Stimulated activated CD4-positive, alpha-beta T cell treated with anti-CD3 and anti-CD28 coated beads, Interleukin-2, amount 100 ng/mL, for 24 hours (primary cell): Measurements from ENCODE around the gene LAMA2.
A peak's percentile ranks its signal among the peaks of the same experiment; 100 is the strongest.

Source experiments
- DNase-seq, 2 donors: peaks; one replicate each; pipeline ENCODE4 v3.0.0-alpha.2; 2020

The LAMA2 gene

GRCh38 chr6:129500958-129501739, 618.2 kb downstream of the LAMA2 start:
- DNase-seq, result peak in 1 of 2 donors; percentile 44

GRCh38 chr6:129501740-129502660, 619.1 kb downstream of the LAMA2 start:
- DNase-seq, result no peak

GRCh38 chr6:129504456-129504855, 621.5 kb downstream of the LAMA2 start:
- no peak for DNase-seq

DNA sequence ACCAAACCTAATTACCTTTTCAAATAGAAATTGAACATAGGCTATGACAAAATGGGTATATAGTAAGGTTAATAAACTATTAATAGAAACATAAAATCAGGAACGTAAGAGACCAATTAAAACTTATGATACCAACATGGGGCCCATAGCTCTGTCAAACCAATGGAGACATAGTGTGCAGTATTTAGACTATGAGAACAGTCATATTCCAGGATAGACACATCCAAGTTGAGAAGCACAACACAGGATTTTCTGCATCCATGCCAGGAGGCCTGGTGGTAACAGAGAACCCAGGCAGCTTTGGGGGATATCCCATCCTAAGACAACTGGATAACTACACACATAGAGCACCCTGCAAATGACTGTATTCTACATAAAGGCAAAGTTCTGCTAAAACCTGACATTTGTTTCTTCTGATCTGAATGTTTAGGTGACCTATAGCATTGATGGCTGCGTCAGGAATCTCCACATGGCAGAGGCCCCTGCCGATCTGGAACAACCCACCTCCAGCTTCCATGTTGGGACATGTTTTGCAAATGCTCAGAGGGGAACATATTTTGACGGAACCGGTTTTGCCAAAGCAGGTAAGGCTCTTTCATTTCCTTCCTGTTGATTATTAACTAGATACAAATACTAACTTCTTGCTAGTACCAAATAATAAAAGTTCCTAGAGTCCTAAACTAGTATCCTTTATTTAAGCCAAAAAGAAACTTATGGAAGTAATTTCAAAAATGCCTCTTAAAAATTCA, 624.3 kb downstream of the LAMA2 start:
- no peak for DNase-seq

DNA sequence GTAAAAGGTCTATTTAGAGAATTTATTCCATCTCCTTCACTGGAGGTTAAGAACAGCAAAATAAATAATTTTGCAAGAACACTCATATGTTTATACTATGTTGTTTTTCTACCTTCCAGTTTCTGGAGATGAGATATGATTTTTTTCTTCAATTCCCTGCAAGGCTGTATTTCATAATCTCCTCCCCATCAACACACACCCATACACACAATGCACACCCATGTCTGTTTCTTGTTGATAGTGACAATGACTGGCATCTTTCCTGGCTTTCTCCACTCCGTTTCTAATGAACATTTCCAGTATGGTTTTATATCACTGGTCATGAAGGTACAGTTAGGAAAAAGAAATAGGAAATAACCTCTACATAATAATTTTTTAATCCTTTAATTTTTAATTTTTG, 624.9 kb downstream of the LAMA2 start:
- DNase-seq, result no peak

DNA sequence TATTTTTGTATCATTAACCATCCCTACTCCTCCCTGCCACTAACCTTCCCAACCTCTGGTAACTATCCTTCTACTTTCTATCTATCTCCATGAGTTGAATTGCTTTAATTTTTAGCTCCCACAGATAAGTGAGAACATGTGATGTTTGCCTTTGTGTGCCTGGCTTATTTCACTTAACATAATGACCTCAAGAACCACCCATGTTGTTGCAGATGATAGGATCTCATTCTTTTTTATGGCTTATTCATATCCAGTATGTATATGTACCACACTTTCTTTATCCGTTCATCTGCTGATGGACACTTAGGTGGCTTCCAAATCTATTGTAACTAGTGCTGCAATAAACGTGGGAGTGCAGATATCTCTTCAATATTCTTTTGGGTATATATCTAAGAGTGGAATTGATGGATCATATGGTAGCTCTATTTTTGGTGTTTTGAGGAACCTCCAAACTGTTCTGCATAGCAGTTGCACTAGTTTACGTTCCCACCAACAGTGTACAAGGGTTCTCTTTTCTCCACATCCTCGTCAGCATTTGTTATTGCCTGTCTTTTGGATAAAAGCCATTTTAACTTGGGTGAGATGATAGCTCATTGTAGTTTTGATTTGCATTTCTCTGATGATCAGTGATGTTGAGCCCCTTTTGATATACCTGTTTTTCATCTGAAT, 625.7 kb downstream of the LAMA2 start:
- no peak for DNase-seq

GRCh38 chr6:129510950-129511349, 628.0 kb downstream of the LAMA2 start:
- no peak for DNase-seq

GRCh38 chr6:129513471-129513870, 630.5 kb downstream of the LAMA2 start:
- DNase-seq, result no peak

GRCh38 chr6:129515004-129515403, 632.1 kb downstream of the LAMA2 start:
- no peak for DNase-seq

DNA sequence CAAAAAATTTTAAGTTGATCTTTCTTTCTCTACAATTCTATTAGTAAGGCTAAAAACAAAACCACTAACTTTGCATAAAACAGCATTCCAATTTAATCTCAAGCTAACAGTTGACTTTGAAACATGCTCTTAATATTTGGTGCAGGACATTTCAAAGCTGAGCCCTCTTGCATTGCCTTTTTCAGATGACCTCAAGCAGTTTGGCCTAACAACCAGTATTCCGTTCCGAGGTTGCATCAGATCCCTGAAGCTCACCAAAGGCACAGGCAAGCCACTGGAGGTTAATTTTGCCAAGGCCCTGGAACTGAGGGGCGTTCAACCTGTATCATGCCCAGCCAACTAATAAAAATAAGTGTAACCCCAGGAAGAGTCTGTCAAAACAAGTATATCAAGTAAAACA, 633.1 kb downstream of the LAMA2 start:
- no peak for DNase-seq

- no peak for DNase-seq
Observed at GRCh38 chr6:129516787-129517186, 633.8 kb downstream of the LAMA2 start.

DNA sequence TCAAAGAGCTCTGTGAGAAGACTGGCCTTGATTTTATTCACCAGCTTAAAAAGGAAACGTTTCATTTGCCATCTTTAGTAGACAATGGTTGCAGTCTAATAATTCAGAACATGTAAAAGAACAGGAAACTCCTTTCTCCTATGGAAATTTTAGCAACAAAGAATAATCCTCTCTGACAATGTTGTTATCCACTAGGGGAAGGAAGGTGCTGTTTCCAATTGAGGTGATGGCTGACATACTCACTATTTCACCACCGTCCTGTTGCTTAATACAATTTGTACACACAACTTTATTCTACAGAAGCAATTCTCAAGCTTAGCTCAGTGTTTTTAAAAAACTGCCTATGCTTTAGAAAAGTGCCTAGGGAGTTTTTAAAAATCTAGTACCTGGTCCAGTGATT, 634.4 kb downstream of the LAMA2 start:
- DNase-seq, result no peak

GRCh38 chr6:129519750-129520149, 636.8 kb downstream of the LAMA2 start:
- no peak for DNase-seq

DNA sequence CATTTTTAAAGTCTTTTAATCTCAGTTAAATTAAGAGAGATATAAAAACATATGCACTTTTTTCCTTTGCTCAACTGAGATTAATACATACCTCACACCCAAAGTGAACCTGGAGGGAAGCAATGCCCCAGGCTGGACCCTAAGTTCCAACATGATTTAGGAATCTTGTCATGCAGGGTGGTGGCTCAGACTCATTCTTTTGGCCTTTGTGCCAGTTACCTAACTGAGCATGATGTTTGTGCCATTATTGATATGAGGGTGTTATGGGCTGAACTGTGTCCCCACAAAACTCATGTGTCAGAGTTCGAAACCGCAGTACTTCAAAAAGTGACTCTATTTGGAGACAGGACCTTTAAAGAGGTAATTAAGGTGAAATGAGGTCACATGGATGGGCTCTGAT, 639.0 kb downstream of the LAMA2 start:
- DNase-seq, result no peak

DNA sequence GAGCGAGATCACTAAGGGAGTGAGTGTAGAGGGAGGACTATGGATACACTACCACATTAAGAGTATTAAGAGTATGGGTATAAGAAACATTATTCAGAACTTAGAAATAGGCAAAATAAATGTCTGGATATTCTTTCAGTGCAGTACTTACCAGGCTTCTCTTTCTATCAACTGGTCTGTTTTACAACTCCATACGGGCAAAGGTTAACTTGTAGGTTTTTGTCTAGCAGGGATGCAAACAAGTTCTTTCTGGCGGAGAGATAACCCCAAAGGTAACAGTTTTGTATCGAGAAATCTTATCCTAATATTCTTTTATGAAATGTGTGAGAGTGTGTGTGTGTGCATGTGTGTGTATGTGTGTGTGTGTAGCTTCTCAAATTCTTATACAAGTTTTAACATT, 640.9 kb downstream of the LAMA2 start:
- no peak for DNase-seq

- no peak for DNase-seq
Observed at GRCh38 chr6:129525055-129525454, 642.1 kb downstream of the LAMA2 start.

- DNase-seq, result no peak
Observed at GRCh38 chr6:129534926-129535325, 652.0 kb downstream of the LAMA2 start.

DNA sequence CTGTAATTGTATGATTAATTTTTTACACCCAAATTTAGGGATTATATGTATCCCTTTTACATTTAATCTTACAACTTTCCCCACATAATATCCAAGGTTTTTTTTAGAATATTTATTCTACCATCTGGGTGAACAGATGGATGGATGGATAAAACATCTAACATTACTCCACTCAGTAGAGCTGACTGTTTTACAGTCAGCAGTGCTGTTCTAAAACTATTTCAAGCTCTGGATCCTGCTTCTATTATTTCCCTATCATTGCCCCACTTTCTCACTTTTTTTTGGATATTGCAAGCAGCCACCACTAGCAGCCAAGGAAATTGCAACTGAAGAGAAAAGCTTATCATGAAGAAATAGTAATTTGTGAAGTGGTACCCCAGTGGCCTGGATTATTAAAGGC, 653.3 kb downstream of the LAMA2 start:
- DNase-seq, result no peak

- no peak for DNase-seq
Observed at GRCh38 chr6:129539032-129539431, 656.1 kb downstream of the LAMA2 start.

DNA sequence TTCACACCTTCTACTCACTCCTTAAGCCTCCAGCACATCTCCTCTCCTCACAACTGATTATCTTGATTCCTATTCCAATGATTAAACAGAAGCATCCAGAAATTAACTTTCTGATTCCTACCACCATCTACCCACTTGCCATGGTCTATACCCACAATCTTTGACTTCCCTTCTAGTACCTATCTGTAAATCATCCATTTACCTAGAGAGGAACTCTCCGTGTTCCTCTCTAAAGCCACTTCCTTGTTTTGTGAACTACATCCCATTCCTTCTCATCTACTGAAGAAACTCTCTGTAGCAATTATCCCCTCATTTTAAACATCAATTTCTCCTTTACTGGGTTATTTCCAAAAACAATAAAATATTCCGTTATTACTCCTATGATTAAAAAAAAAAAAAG, 659.8 kb downstream of the LAMA2 start:
- no peak for DNase-seq

DNA sequence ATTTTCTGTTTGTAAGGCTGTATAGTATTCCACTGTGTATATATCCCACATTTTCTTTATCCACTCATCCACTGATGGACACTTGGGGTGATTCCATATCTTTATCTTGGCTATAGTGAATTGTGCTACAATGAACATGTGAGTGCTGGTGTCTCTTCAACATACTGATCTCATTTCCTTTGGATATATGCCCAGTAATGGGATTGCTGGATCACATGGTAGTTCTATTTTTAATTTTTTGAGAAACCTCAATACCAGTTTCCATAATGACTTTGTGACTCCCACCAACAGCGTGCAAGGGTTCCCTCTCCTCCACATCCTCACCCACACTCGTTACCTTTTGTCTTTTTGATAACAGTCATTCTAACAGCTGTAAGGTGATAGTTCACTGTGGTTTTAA, 661.0 kb downstream of the LAMA2 start:
- no peak for DNase-seq

- no peak for DNase-seq
Observed at GRCh38 chr6:129544892-129545612, 662.1 kb downstream of the LAMA2 start.
